Keratinocyte (primary cell): ENCODE data around the gene STKLD1.

Experiments
- EZH2 ChIP-seq: IDR thresholded peaks from one replicate; pipeline ENCODE4 v1.6.1; 2012; ENCODE audit warnings: inconsistent platforms, mild to moderate bottlenecking, low read length, moderate library complexity
- TF ChIP-seq, protein P1 (sequence below), 3 experiments: IDR thresholded peaks in 1 of 3; conservative IDR thresholded peaks in 1 of 3; optimal IDR thresholded peaks in 1 of 3; 2 replicates in 2 of 3; 3 replicates in 1 of 3; pipeline versions ENCODE3 to v1.5.1; 2011; ENCODE audit warnings: low read length in 3 of 3, mild to moderate bottlenecking in 3 of 3, moderate library complexity in 2 of 3, control low read depth in 1 of 3, inconsistent platforms in 1 of 3; ENCODE audit not compliant: insufficient read depth in 2 of 3; ENCODE audit errors: extremely low read depth in 1 of 3

DNA sequence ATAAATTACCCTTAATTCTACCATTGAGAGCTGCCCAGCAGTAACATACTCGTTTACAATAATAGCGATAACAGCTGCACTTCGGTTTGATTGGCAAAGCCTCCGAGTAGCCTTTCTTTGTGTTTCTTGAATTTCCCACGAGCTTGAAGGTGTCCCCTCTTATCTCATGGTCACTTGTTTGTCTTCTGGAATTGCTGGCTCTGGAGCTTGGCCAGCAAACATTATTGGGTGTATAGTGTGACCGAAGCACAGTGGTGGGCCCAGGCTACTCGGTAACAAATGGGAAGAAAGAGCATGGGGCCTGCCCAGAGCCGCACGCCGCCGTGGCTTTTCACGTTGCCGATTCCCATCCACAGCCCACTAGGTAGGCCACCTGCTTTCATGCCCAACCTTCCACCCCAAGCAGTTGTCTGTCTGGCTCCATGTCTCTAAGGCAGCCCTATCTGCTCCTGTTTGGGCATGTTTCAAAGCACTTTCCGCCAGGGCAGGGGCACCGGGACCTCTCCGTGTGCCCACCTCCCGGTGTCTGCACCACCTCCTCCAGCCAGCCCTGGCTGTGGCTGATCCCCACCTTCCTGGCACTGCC, 8.7 kb downstream of the STKLD1 start:
- no peak for TF ChIP-seq EZH2
- TF ChIP-seq, protein P1, sequence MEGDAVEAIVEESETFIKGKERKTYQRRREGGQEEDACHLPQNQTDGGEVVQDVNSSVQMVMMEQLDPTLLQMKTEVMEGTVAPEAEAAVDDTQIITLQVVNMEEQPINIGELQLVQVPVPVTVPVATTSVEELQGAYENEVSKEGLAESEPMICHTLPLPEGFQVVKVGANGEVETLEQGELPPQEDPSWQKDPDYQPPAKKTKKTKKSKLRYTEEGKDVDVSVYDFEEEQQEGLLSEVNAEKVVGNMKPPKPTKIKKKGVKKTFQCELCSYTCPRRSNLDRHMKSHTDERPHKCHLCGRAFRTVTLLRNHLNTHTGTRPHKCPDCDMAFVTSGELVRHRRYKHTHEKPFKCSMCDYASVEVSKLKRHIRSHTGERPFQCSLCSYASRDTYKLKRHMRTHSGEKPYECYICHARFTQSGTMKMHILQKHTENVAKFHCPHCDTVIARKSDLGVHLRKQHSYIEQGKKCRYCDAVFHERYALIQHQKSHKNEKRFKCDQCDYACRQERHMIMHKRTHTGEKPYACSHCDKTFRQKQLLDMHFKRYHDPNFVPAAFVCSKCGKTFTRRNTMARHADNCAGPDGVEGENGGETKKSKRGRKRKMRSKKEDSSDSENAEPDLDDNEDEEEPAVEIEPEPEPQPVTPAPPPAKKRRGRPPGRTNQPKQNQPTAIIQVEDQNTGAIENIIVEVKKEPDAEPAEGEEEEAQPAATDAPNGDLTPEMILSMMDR (optimal IDR thresholded peaks at IDR 0.05 in 1 of 3, IDR thresholded peaks at IDR 0.05 in 1 of 3, conservative IDR thresholded peaks at IDR 0.05 in 1 of 3; ENCODE audit: extremely low read depth in 1 of 3, insufficient read depth in 2 of 3, low read length in 3 of 3): no peak
